Spinal cord (tissue), 10 donors: ENCODE data around the gene WBP1L. TPM values are rescaled to one million over a fixed set of nuclear protein-coding genes. Genes with fewer than 3 reads are reported as not detected.

Experiments used
- DNase-seq, 6 donors: peaks; one replicate each; pipeline versions ENCODE4 v3.0.0 to v3.0.0-alpha.2; 2013 to 2015; ENCODE audit warnings: low spot score in 6 of 6, low read depth in 4 of 6
- H3K27ac ChIP-seq: one replicate; pipeline ENCODE4 v1.5.1; 2013; ENCODE audit warnings: low read depth, low read length, control low read depth
- H3K27me3 ChIP-seq: one replicate; pipeline ENCODE4 v1.6.1; 2013; ENCODE audit warnings: low read length; ENCODE audit not compliant: control insufficient read depth, insufficient read depth
- H3K36me3 ChIP-seq: one replicate; pipeline ENCODE4 v1.6.1; 2013; ENCODE audit warnings: low read length; ENCODE audit not compliant: control insufficient read depth, insufficient read depth
- H3K4me1 ChIP-seq: one replicate; pipeline ENCODE4 v1.6.1; 2013; ENCODE audit warnings: low read length; ENCODE audit not compliant: control insufficient read depth, insufficient read depth
- H3K4me3 ChIP-seq: one replicate; pipeline ENCODE4 v1.5.1; 2013; ENCODE audit warnings: low read depth, low read length, control low read depth
- H3K9me3 ChIP-seq: one replicate; pipeline ENCODE4 v1.6.1; 2013; ENCODE audit warnings: low read length; ENCODE audit not compliant: control insufficient read depth, insufficient read depth
- WGBS: methylation state at CpG from one replicate; pipeline ENCODE4 v1.1.5; 2013; ENCODE audit warnings: missing lambda C conversion rate; ENCODE audit not compliant: insufficient coverage; 5-methylcytosine and 5-hydroxymethylcytosine counted together
- polyA plus RNA-seq, 2 donors: library from polyadenylated mRNA; unstranded; fragments of 120-200 nt; gene quantifications; one replicate each; pipeline ENCODE4 v1.2.1, GENCODE V29; 2013; ENCODE audit not compliant: insufficient read length in 2 of 2
- total RNA-seq, 2 donors: library from RNA; depleted of rRNA in 1 of 2; stranded (reverse); fragments of 120-200 nt in 1 of 2; fragments of >200 nt in 1 of 2; gene quantifications; one replicate each; pipeline versions ENCODE4 v1.2.3 to v1.2.4, GENCODE V29; 2013 to 2014
- donor health status: healthy.

WBP1L gene
- total and polyA plus RNA-seq, 4 donors = 39.8 to 55.1 (median 49.2) TPM

DNA sequence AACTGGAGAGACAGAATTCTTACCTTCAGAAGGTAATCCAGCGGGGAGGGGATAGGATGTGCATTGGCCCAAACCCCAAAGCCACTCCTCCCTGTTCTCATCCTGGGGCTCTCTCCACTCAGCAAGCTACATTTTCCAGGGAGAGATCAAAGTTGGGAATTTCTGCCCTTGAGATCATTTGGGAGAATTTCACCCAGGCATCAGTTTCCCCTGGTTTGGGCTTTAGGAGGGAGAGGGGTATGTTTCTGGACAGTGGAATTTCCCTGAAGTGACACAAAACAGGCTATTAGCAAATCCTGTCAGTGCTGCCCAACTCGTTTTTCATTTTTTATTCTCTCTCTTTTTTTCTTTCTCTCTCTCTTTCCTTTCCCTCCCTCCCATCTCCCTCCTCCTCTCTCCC lies 57.7 kb downstream of the WBP1L start:
- H3K4me3 ChIP-seq = no peak overlapping the region
- peaks cover 23% of the 10 kb centered on the region for H3K4me1 ChIP-seq
- 80% methylated on average over 1 of the region's 2 CpGs for WGBS
- peak in 1 of 6 donors; percentile 22 for DNase-seq
- peaks cover 30% of the 10 kb centered on the region for H3K36me3 ChIP-seq
- no peaks in the 10 kb centered on the region for H3K27me3 ChIP-seq
- no peaks in the 10 kb centered on the region for H3K9me3 ChIP-seq
- H3K27ac ChIP-seq = peak overlapping the region; percentile 86

DNA sequence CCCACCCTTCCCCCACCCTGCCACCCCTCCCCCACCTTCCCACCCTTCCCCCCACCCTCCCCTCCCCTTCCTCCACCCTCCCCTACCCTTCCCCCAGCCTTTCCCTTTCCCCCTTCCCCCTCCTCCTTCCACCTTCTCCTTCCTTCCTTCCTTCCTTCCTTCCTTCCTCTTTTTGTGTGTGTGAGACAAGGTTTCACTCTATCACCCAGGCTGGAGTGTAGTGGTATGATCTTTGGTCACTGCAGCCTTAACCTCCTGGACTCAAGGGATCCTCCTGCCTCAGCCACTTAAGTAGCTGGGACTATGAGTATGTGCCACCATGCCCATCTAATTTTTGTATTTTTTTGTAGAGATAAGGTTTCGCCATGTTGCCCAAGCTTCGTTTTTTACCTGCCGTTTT lies 58.2 kb downstream of the WBP1L start:
- H3K27ac ChIP-seq = peak overlapping the region; percentile 71
- no peak for DNase-seq
- no CpG with 5 or more reads among the region's 3 CpGs for WGBS
- peaks cover 22% of the 10 kb centered on the region for H3K4me1 ChIP-seq
- no peak overlapping the region for H3K4me3 ChIP-seq
- peaks cover 30% of the 10 kb centered on the region for H3K36me3 ChIP-seq
- no peaks in the 10 kb centered on the region for H3K9me3 ChIP-seq
- no peaks in the 10 kb centered on the region for H3K27me3 ChIP-seq

DNA sequence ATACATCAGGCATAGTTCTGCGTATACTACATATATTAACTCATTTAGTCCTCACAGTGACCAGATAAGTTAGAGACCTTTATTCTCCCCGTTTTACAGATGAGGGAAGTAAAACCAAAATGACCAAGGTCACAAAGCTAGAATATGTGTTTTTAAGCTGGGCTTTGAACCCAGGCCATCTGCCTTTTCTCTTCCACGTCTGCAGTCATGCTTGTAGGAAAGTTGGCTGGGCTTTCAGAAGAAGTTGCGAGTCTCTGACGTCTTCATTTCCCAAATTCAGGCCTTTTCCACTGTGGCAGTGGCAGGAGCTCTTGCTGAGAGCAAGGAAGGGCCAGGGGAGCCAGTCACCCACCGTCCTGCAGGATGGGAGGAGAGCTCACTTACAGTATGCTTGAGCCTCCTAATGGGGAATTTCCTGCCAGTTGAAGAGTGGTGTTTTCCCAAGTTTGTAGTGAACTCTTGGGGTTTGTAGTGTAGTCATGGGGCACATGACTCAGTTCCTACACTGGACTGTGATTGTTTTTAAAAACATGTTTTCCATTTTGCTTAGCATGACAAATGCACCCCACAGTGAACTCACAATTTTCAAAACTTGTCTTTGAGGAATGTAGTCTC lies 59.3 kb downstream of the WBP1L start:
- Histone ChIP-seq H3K9me3 (no peaks in the 10 kb centered on the region), H3K36me3 (peaks cover 30% of the 10 kb centered on the region), H3K4me1 (peaks cover 22% of the 10 kb centered on the region), H3K27me3 (no peaks in the 10 kb centered on the region), H3K27ac (peak overlapping the region; percentile 71), H3K4me3 (no peak overlapping the region)
- DNase-seq = peak in 1 of 6 donors; percentile 30
- WGBS = 50% methylated on average over 1 of the region's 6 CpGs

DNA sequence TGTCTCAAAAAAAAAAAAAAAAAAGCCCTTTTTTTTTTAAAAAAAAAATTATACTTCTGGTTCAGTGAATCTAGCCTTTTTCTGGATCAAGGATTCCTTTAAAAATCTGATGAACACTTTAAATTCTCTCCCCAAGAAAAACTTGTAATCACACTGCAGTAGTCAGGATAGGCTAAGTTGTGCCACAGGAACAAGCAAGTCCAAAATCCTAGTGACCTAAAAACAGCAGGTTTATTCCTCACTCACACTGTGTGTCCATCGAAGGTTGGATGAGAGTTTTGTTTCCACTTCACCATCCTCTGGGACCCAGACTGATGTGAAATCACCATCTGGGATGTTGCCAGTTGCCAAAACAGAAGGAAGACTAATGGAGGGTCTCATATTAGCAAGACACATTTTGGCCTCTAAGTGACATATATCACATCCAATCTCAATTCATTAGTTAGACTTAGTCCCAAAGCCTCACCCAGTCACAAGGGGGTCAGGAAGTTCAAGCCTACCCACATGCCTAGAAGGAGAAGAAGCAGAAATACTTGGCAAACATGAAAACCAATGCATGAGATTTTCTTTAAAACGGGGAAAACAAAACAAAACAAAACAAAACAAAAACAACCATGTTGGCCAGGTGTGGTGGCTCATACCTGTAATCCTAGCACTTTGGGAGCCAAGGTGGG lies 60.8 kb downstream of the WBP1L start:
- DNase-seq = no peak
- H3K9me3 ChIP-seq = no peaks in the 10 kb centered on the region
- H3K27me3 ChIP-seq = no peaks in the 10 kb centered on the region
- peaks cover 18% of the 10 kb centered on the region for H3K36me3 ChIP-seq
- H3K4me3 ChIP-seq = no peak overlapping the region
- no peak overlapping the region for H3K27ac ChIP-seq
- H3K4me1 ChIP-seq = peaks cover 15% of the 10 kb centered on the region
- WGBS = no CpG with 5 or more reads among the region's 2 CpGs

DNA sequence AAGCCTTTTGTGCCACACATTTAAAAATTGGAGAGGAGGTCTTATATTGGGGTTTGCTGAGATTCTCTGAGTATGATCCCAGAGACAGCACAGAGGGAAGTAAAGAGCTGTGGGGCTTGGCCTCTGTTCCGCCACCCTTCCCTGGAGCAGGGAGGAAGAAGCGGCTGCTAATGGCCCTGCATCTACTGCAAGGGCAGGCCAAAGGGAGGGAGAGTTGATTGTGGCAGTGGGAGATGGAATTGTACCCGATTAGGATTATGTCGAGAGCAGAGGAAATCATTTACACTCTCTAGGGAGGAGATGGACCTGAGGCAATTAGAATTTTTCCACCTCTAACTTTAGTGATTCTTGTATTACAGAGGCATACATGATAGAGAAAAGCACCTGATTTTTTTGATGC lies 64.6 kb downstream of the WBP1L start:
- H3K9me3 ChIP-seq = no peaks in the 10 kb centered on the region
- WGBS = 100% methylated on average over 1 of the region's 4 CpGs
- no peaks in the 10 kb centered on the region for H3K27me3 ChIP-seq
- peaks cover 4% of the 10 kb centered on the region for H3K4me1 ChIP-seq
- no peak overlapping the region for H3K27ac ChIP-seq
- H3K4me3 ChIP-seq = no peak overlapping the region
- no peak for DNase-seq
- H3K36me3 ChIP-seq = peaks cover 37% of the 10 kb centered on the region

DNA sequence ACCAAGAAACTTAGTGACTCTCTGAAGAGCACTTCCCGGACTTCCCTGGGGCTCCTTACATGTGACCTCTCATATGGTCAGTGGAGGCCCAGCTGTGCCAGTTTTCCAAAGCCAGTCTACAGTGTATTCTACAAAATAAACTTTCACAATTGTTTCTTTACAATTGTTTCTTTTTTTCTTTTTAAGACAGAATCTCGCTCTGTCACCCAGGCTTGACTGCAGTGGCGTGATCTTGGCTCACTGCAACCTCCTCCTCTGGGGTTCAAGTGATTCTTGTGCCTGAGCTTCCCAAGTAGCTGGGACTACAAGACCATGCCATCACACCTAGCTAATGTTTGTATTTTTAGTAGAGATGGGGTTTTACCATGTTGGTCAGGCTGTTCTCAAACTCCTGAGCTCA lies 67.6 kb downstream of the WBP1L start:
- Histone ChIP-seq H3K27ac (no peak overlapping the region), H3K4me1 (peaks cover 24% of the 10 kb centered on the region), H3K9me3 (no peaks in the 10 kb centered on the region), H3K27me3 (no peaks in the 10 kb centered on the region), H3K36me3 (peaks cover 60% of the 10 kb centered on the region), H3K4me3 (no peak overlapping the region)
- no peak for DNase-seq
- 85% methylated on average over 3 of the region's 3 CpGs for WGBS

DNA sequence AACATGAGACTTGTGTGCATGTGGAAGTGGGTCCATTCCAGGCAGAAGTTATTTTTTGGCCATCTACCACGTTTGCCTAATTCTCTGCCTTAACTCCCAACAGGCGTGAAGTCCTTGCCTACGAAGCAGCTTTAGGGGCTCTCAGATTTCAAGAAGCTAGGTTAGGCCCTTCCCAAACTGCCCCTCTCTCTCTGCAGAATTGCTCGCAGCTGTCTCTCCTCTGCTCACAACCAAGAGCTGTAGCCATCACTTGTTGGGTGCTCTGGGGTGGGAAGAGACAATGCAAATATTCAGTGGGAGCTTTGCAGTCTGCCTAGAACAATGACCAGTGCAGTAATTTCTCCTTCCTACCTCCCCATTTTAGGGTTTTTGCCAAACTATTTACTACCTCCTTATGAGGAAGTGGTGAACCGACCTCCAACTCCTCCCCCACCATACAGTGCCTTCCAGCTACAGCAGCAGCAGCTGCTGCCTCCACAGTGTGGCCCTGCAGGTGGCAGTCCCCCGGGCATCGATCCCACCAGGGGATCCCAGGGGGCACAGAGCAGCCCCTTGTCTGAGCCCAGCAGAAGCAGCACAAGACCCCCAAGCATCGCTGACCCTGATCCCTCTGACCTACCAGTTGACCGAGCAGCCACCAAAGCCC lies 68.6 kb downstream of the WBP1L start:
- peaks cover 62% of the 10 kb centered on the region for H3K36me3 ChIP-seq
- H3K4me3 ChIP-seq = no peak overlapping the region
- no peaks in the 10 kb centered on the region for H3K9me3 ChIP-seq
- H3K27ac ChIP-seq = no peak overlapping the region
- H3K27me3 ChIP-seq = no peaks in the 10 kb centered on the region
- DNase-seq = no peak
- 59% methylated on average over 6 of the region's 9 CpGs for WGBS
- peaks cover 24% of the 10 kb centered on the region for H3K4me1 ChIP-seq

DNA sequence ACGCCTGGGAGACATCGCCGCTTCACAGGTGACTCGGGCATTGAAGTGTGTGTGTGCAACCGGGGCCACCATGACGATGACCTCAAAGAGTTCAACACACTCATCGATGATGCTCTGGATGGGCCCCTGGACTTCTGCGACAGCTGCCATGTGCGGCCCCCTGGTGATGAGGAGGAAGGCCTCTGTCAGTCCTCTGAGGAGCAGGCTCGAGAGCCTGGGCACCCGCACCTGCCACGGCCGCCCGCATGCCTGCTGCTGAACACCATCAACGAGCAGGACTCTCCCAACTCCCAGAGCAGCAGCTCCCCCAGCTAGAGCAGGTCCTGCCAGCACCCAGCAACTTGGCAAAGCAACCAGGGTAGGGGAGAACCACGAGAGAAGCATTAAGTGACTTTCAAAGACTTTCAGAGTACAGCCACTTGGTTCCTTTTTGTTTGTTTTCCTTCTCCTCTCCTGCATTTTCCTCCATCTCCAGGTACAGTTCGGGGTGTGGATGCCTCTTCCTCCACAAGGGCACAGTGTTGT lies 69.3 kb downstream of the WBP1L start:
- Histone ChIP-seq H3K9me3 (no peaks in the 10 kb centered on the region), H3K27me3 (no peaks in the 10 kb centered on the region), H3K36me3 (peaks cover 62% of the 10 kb centered on the region), H3K4me3 (no peak overlapping the region), H3K4me1 (peaks cover 24% of the 10 kb centered on the region), H3K27ac (no peak overlapping the region)
- DNase-seq = no peak
- WGBS = 96% methylated on average over 16 of the region's 17 CpGs

DNA sequence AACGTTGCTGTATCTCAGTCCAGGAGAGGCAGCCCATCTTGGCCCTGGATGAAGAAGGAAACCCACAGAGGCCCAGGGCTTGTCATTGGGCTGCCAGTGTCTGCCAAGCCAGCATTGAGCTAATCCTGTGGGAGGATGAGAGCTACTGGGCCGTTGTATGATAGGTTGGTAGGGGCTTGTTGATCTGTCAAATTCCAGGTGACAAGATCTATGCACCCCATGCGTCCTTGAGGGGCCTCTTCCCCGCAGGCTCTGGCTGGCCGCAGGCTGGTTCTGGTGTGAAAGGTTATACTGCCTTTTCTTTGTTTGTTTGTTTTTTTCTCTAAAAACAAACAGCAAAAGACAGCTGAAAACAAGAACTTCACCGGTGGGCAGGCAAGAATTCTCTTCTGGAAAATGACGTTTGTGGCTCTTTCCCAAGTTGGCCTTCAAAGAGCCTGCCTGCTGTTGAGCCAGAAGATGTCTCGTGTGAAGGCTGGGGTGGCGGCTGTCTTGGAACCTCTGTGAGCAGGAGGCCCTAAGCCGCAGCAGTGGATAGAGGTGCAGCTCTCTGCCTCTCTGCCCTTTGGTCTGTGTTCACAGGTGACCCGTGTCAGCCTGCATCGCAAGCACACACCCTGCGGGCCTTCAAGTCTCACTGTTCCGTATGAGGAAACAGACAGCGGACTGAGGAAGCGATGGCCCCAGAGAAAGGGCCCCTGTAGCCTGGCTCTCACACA lies 70.1 kb downstream of the WBP1L start:
- 66% methylated on average over 10 of the region's 16 CpGs for WGBS
- no peak overlapping the region for H3K4me3 ChIP-seq
- no peaks in the 10 kb centered on the region for H3K9me3 ChIP-seq
- peak overlapping the region; percentile 82 for H3K27ac ChIP-seq
- peak in 1 of 6 donors; percentile 42 for DNase-seq
- H3K27me3 ChIP-seq = no peaks in the 10 kb centered on the region
- H3K36me3 ChIP-seq = peaks cover 62% of the 10 kb centered on the region
- H3K4me1 ChIP-seq = peaks cover 27% of the 10 kb centered on the region
